ENCODE measurements around the gene GALNT9. TPM values are rescaled to one million over a fixed set of nuclear protein-coding genes. Genes with fewer than 3 reads are reported as not detected.

The GALNT9 gene
- total and polyA plus RNA-seq, 10 donors = 0.20 to 2.4 (median 0.84) TPM

- WGBS, 5 donors = 83 to 90% (median 87%) methylated on average over 23 to 36 of the region's 36 CpGs
- peaks cover 0 to 60% (median 36%) of the 10 kb centered on the region in 7 donors for H3K27me3 ChIP-seq (replicated peaks in 1 of 7)
- DNase-seq = no peak
These were observed 122.2 kb downstream of the GALNT9 start for GRCh38 chr12:132207083-132207775.

GRCh38 chr12:132206046-132206434 is 123.3 kb downstream of the GALNT9 start:
- Histone ChIP-seq H3K4me1 (peaks cover 0 to 17% (median 10%) of the 10 kb centered on the region in 6 donors), H3K36me3 (no peaks in the 10 kb centered on the region), H3K27me3 (replicated peaks in 1 of 7) (peaks cover 0 to 70% (median 36%) of the 10 kb centered on the region in 7 donors), H3K9me3 (peaks cover 0 to 4% (median 0%) of the 10 kb centered on the region in 8 donors), H3K4me3 (no peak overlapping the region), H3K27ac (no peak overlapping the region)
- WGBS, 5 donors = 55 to 64% (median 60%) methylated on average over 4 to 14 of the region's 14 CpGs
- no peak for DNase-seq
- intact Hi-C loops (cut with DNase I; ENCODE audit: low total_unique reads) = no loop called here
- no peak for TF ChIP-seq POLR2A (IDR thresholded peaks at IDR 0.05)
- TF ChIP-seq CTCF (IDR thresholded peaks at IDR 0.05 in 8 of 11, conservative IDR thresholded peaks at IDR 0.05 in 3 of 11) = no peak
- TF ChIP-seq POLR2AphosphoS5 (IDR thresholded peaks at IDR 0.05) = no peak

More at GRCh38 chr12:132207083-132207775, 122.2 kb downstream of the GALNT9 start:
- H3K4me1 ChIP-seq = peaks cover 0 to 17% (median 10%) of the 10 kb centered on the region in 6 donors
- no peak overlapping the region for H3K27ac ChIP-seq
- peaks cover 0 to 8% (median 0%) of the 10 kb centered on the region in 8 donors for H3K9me3 ChIP-seq
- H3K36me3 ChIP-seq = no peaks in the 10 kb centered on the region
- no peak overlapping the region for H3K4me3 ChIP-seq
- TF ChIP-seq CTCF (IDR thresholded peaks at IDR 0.05 in 8 of 11, conservative IDR thresholded peaks at IDR 0.05 in 3 of 11) (no peak), POLR2A (IDR thresholded peaks at IDR 0.05) (no peak), POLR2AphosphoS5 (IDR thresholded peaks at IDR 0.05) (no peak)
- intact Hi-C loops (cut with DNase I; ENCODE audit: low total_unique reads) = no loop called here

GRCh38 chr12:132205271-132206045 is 123.9 kb downstream of the GALNT9 start:
- Histone ChIP-seq H3K9me3 (peaks cover 0 to 4% (median 0%) of the 10 kb centered on the region in 8 donors), H3K27me3 (replicated peaks in 1 of 7) (peaks cover 0 to 70% (median 36%) of the 10 kb centered on the region in 7 donors), H3K36me3 (no peaks in the 10 kb centered on the region), H3K4me3 (peak overlapping the region in 2 of 8 donors; percentile 13 to 48), H3K27ac (no peak overlapping the region), H3K4me1 (peaks cover 0 to 17% (median 10%) of the 10 kb centered on the region in 6 donors)
- WGBS, 5 donors = 7 to 9% (median 8%) methylated on average over 22 to 53 of the region's 53 CpGs
- DNase-seq = peak; percentile 69
- TF ChIP-seq POLR2AphosphoS5 (IDR thresholded peaks at IDR 0.05) = no peak
- TF ChIP-seq CTCF (IDR thresholded peaks at IDR 0.05 in 8 of 11, conservative IDR thresholded peaks at IDR 0.05 in 3 of 11) = no peak
- no peak for TF ChIP-seq POLR2A (IDR thresholded peaks at IDR 0.05)
- intact Hi-C loops (cut with DNase I; ENCODE audit: low total_unique reads) = no loop called here
